GM18858 (cell line): ENCODE results near the gene RANBP17.

ENCODE experiments used
- ATAC-seq: cut with Tn5 transposase; IDR thresholded peaks from one replicate; pipeline ENCODE4 v1.9.1; 2021; ENCODE audit not compliant: unreplicated experiment

RANBP17 gene

GRCh38 chr5:171080186-171080938 lies 218.5 kb downstream of the RANBP17 start:
- ATAC-seq, result no peak

- no peak for ATAC-seq
Measured at GRCh38 chr5:171081319-171081718, 219.5 kb downstream of the RANBP17 start.

GRCh38 chr5:171092194-171092593 lies 230.4 kb downstream of the RANBP17 start:
- ATAC-seq, result no peak

- no peak for ATAC-seq
Measured at GRCh38 chr5:171093598-171093997, 231.8 kb downstream of the RANBP17 start.

GRCh38 chr5:171094356-171094755 lies 232.5 kb downstream of the RANBP17 start:
- ATAC-seq, result no peak

- no peak for ATAC-seq
Measured at GRCh38 chr5:171102877-171103610, 241.2 kb downstream of the RANBP17 start.

- no peak for ATAC-seq
Measured at GRCh38 chr5:171107669-171108068, 245.9 kb downstream of the RANBP17 start.

GRCh38 chr5:171115519-171115918 lies 253.7 kb downstream of the RANBP17 start:
- no peak for ATAC-seq

GRCh38 chr5:171116719-171117118 lies 254.9 kb downstream of the RANBP17 start:
- ATAC-seq, result no peak

- ATAC-seq, result no peak
Measured at GRCh38 chr5:171120986-171121622, 259.3 kb downstream of the RANBP17 start.

- no peak for ATAC-seq
Measured at GRCh38 chr5:171121638-171122037, 259.8 kb downstream of the RANBP17 start.

- no peak for ATAC-seq
Measured at GRCh38 chr5:171122372-171122771, 260.6 kb downstream of the RANBP17 start.

GRCh38 chr5:171123417-171123816 lies 261.6 kb downstream of the RANBP17 start:
- no peak for ATAC-seq

- no peak for ATAC-seq
Measured at GRCh38 chr5:171127314-171127713, 265.5 kb downstream of the RANBP17 start.

GRCh38 chr5:171128136-171128535 lies 266.3 kb downstream of the RANBP17 start:
- ATAC-seq, result no peak

- ATAC-seq, result no peak
Measured at GRCh38 chr5:171129308-171129707, 267.5 kb downstream of the RANBP17 start.

GRCh38 chr5:171131497-171131896 lies 269.7 kb downstream of the RANBP17 start:
- ATAC-seq, result no peak

- no peak for ATAC-seq
Measured at GRCh38 chr5:171137768-171138525, 276.1 kb downstream of the RANBP17 start.

GRCh38 chr5:171139227-171139626 lies 277.4 kb downstream of the RANBP17 start:
- ATAC-seq, result no peak

GRCh38 chr5:171142617-171143016 lies 280.8 kb downstream of the RANBP17 start:
- ATAC-seq, result no peak

GRCh38 chr5:171143171-171143570 lies 281.4 kb downstream of the RANBP17 start:
- no peak for ATAC-seq
